Stimulated activated CD8-positive, alpha-beta memory T cell treated with anti-CD3 and anti-CD28 coated beads, Interleukin-7, amount 100 ng/mL, for 1 hour (primary cell): ENCODE results near the gene DIP2A.
"Not testable (repeated sequence)": the region's sequence is repeated elsewhere in the genome, so short reads cannot be mapped to it uniquely, and the experiment has no call there.

Experiments
- DNase-seq, 2 donors: peaks; one replicate each; pipeline ENCODE4 v3.0.0-alpha.2; 2020; ENCODE audit warnings: low read depth in 2 of 2

DIP2A gene

GRCh38 chr21:46557469-46557868 lies 98.8 kb downstream of the DIP2A start:
- DNase-seq: no peak

DNA sequence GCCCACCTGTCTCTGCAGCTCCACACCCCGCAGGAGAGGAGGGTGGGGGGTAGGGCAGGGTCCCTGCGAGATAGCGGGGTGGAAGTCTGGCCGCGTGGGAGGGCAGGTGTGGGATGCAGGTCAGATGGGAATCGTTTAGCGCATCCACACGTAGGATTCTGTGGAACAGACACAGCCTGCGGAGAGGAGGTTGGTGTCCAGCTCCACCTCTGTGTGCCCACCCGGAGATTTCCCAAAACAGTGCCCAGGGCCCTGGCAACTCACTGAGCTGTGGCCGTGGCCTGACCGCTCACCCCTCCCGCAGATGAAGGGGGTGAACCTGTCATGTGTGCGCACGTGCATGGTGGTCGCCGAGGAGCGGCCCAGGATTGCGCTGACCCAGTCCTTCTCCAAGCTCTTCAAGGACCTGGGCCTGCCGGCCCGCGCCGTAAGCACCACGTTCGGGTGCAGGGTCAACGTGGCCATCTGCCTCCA lies 99.3 kb downstream of the DIP2A start:
- DNase-seq: no peak

- DNase-seq: peak; percentile 28 to 29
These were observed 100.7 kb downstream of the DIP2A start for GRCh38 chr21:46559291-46559983.

DNA sequence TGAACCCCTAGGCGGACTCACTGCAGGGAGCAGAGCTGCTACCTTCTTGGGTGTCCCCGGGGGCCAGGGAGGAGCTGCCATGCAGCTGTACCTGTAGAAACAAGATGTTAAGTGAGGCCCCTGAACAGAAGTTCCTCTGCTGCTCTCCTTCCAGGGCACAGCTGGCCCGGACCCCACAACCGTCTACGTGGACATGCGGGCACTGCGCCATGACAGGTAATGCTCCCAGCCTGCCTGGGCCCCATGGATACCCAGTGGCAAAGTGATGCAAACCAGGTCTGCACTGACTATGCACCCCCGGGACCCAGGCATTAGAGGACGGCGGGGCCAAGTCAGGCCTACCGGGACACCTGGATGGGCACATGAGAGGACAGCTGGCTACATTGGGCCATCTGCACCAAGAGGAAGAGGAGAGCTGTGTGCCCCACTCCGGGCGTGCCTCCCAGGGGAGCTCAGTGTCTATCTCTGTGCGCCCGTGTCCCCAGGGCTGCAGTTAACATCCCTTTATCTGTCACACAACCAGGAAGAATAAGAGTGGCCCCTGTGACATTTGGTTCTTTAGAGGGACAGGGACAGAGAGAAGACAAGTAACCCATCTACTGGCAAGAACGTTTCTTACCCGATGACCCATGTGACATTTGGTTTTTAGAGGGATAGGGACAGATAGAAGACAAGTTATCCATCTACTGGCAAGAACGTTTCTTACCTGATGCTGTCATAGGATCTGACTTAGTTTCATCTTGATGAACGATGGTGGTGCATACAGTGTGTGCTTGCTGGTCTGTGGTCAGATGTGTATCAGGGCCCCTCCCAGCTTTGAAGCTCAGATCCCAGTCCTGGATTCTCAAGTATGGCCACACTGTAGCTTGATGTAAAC lies 102.1 kb downstream of the DIP2A start:
- DNase-seq: no peak

DNA sequence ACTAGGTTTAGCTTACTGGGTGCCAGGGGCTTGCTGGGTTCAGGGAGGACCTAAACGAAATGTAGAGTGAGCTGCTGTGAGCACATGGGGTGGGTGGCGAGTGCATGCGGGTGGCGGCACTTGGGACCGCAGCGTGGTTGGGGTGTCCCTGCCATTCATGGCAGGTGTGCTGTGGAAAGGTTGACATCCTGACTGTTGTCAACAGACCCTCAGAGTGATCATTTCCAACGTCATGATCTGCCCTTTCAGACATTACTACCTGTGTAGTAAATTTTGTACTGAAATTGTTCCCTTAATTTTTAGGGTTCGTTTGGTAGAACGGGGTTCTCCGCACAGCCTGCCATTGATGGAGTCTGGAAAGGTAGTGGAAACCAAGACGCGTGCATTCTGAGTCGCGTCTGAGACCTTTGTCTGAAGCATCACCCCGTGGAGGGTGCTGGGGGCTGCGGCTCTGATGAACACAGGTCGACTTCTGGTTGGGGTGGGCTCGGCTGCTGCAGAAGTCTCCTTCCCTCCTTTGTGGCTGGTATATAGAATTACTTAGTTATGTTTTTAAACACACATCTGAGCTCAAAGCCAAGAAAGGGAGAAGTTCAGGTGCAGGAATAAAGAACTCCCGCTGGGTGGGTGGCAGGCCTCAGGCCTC lies 102.9 kb downstream of the DIP2A start:
- DNase-seq: no peak

DNA sequence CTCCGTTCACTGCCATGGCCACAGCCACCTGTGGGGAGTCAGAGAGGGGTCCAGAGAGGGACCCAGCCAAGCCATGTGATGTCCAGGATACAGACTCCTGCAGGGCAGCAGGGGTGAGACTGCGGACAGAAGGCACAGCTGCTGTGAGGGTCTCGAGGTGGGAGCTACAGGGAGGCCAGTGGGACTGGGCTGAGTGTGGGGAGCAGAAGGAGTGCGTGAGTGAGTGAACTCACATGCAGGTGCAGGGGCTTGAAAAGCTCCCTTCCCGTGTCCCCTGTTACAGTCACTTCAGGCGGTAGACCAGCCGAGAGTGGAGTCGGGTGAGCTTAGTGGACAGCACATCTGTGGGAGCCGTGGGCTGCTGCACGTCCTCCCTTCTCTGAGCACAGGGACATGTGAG lies 103.8 kb downstream of the DIP2A start:
- DNase-seq: no peak

GRCh38 chr21:46562964-46563607 lies 104.4 kb downstream of the DIP2A start:
- DNase-seq: no peak

DNA sequence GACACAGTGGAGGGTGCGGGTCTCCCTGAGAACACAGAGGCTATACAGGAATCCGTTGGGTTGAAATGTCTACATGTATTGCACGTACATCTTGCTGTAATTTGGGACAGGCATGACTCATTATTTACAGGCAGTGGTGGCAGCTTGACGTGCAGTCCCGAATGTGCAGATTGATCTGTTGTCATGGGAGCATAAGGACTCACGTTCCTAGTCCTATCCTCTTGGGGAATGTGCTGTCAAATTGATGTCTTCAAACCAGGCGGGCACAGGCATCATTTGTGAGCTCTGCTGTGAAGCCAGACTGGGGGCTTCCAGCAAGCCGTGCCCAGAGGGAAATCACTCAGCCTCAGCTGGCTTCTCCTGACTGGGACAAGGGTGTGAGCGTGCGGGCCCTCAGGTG lies 105.7 kb downstream of the DIP2A start:
- DNase-seq: no peak

DNA sequence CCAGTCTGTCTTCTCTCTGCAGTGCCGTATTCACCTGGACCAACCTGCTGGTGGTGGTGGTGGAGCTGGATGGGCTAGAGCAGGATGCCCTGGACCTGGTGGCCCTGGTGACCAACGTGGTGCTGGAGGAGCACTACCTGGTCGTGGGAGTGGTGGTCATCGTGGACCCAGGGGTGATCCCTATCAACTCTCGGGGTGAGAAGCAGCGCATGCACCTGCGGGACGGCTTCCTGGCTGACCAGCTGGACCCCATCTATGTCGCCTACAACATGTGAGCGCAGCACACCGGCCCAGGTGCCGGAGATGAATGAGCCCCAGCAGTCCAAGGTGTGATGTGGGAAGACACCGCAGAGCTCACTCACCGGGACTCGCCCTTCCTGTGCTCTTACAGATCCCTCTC lies 108.7 kb downstream of the DIP2A start:
- DNase-seq: no peak

- no peak for DNase-seq
These were observed 109.9 kb downstream of the DIP2A start for GRCh38 chr21:46568562-46568961.

- DNase-seq: no peak
These were observed 110.4 kb downstream of the DIP2A start for GRCh38 chr21:46569081-46569480.

GRCh38 chr21:46570119-46570518 lies 111.4 kb downstream of the DIP2A start:
- no peak for DNase-seq

- no peak for DNase-seq
These were observed 111.9 kb downstream of the DIP2A start for GRCh38 chr21:46570631-46571030.

DNA sequence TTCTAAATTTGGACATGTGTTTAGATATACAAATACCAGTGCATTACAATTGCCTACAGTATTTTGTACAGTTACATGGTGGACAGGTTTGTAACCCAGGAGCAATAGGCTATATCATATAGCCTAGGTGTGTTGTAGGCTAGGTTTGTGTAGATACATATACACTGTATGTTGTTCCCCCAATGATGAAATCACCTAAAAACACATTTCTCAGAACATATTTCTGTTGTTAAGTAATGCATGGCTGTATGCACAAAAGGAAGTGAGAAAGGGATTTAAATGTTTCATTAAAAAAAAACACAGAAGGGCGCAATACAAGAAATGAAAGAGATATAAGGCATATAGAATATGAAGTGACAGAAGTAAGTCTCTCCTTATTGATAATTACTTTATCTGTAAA lies 114.2 kb downstream of the DIP2A start:
- DNase-seq: no peak

- DNase-seq: not testable (repeated sequence)
These were observed 119.1 kb downstream of the DIP2A start for GRCh38 chr21:46577786-46578185.

- not testable (repeated sequence) for DNase-seq
These were observed 120.7 kb downstream of the DIP2A start for GRCh38 chr21:46579394-46579793.

- no peak for DNase-seq
These were observed 123.2 kb downstream of the DIP2A start for GRCh38 chr21:46581780-46582307.

- no peak for DNase-seq
These were observed 126.7 kb downstream of the DIP2A start for GRCh38 chr21:46585191-46585953.

DNA sequence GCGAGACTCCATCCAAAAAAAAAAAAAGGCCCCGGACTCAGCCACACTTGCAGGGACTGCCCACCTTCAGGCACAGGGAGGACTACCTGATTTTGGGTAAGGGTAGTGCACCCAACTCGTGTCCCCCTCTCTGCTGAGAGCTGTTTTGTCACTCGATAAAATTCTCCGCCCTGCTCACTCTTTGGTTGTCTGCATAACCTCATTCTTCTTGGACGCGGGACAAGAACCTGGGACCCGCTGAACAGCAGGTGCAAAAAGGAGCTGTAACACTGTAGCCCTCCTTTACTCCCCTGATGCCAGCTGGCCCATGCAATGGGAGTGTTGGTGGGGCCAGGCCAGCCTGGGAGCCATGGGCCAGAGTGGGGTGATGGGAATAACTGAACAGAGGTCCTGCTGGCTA lies 135.6 kb downstream of the DIP2A start:
- DNase-seq: no peak

DNA sequence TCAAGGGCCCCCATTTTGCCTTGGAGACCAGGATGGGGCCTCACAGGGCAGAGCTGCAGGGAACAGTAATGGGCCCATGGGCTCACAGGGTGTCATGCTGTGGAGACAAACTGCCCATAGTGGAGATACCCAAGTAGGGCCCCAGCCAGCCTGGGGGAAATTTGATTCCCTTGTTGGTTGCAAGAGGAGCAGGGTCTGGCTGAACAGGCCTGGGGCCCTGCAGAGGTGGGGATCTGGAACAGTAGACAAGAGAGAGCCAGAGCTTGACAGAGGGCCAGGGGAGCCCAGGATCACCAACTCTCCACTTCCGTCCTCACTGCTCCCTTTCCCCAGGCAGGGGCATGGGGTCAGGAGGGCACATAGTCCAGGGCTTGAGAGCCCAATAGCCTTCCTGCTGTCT lies 137.5 kb downstream of the DIP2A start:
- DNase-seq: no peak

- DNase-seq: no peak
These were observed 138.3 kb downstream of the DIP2A start for GRCh38 chr21:46597031-46597430.
